H9 (cell line): ENCODE results near the gene FYCO1. TPM values are rescaled to one million over a fixed set of nuclear protein-coding genes. Genes with fewer than 3 reads are reported as not detected.
A peak's percentile ranks its signal among the peaks of the same experiment; 100 is the strongest.

Source experiments
- DNase-seq: peaks from one replicate; pipeline ENCODE4 v3.0.0-alpha.2; 2017
- H2AFZ ChIP-seq: one replicate; pipeline ENCODE4 v1.6.1; 2013; ENCODE audit warnings: mild to moderate bottlenecking, low read length, control low read depth, moderate library complexity
- H2AK5ac ChIP-seq: 2 replicates; pipeline ENCODE4 v1.6.1; 2013; ENCODE audit warnings: low read length, control low read depth, mixed read lengths; ENCODE audit not compliant: insufficient read length
- H2BK120ac ChIP-seq: one replicate; pipeline ENCODE4 v1.6.1; 2013; ENCODE audit warnings: low read depth, mild to moderate bottlenecking, low read length, control low read depth, inconsistent platforms; ENCODE audit not compliant: poor library complexity, severe bottlenecking
- H2BK12ac ChIP-seq: 2 replicates; pipeline ENCODE4 v1.6.1; 2013; ENCODE audit warnings: low read length, control low read depth, mixed read lengths, low read depth; ENCODE audit not compliant: insufficient read length
- H2BK15ac ChIP-seq: 2 replicates; pipeline ENCODE4 v1.6.1; 2013; ENCODE audit warnings: low read depth, low read length, control low read depth
- H2BK20ac ChIP-seq: one replicate; pipeline ENCODE4 v1.6.1; 2013; ENCODE audit warnings: low read depth, mild to moderate bottlenecking, low read length, control low read depth, inconsistent platforms; ENCODE audit not compliant: poor library complexity, severe bottlenecking
- H2BK5ac ChIP-seq: 2 replicates; pipeline ENCODE4 v1.6.1; 2013; ENCODE audit warnings: low read length, control low read depth, mixed read lengths; ENCODE audit not compliant: insufficient read length
- H3K14ac ChIP-seq: 2 replicates; pipeline ENCODE4 v1.6.1; 2013; ENCODE audit warnings: low read length, control low read depth; ENCODE audit not compliant: insufficient read depth
- H3K18ac ChIP-seq: 2 replicates; pipeline ENCODE4 v1.6.1; 2013; ENCODE audit warnings: low read depth, mild to moderate bottlenecking, mixed read lengths, low read length, control low read depth; ENCODE audit not compliant: insufficient read length
- H3K23ac ChIP-seq: 2 replicates; pipeline ENCODE4 v1.6.1; 2013; ENCODE audit warnings: low read length, control low read depth, mixed read lengths, low read depth; ENCODE audit not compliant: insufficient read length
- H3K23me2 ChIP-seq: 2 replicates; pipeline ENCODE4 v1.6.1; 2013; ENCODE audit warnings: low read depth, mild to moderate bottlenecking, mixed read lengths, low read length, control low read depth; ENCODE audit not compliant: insufficient read length, poor library complexity, severe bottlenecking
- H3K27ac ChIP-seq: 2 replicates; pipeline ENCODE4 v1.5.1; 2013; ENCODE audit warnings: low read length, control low read depth, mixed read lengths, low read depth; ENCODE audit not compliant: insufficient read length
- H3K27me3 ChIP-seq: 2 replicates; pipeline ENCODE4 v1.6.1; 2013; ENCODE audit warnings: low read length, control low read depth, inconsistent platforms; ENCODE audit not compliant: insufficient read depth
- H3K4ac ChIP-seq: 2 replicates; pipeline ENCODE4 v1.6.1; 2013; ENCODE audit warnings: low read depth, mild to moderate bottlenecking, control low read depth, inconsistent platforms, low read length, moderate library complexity
- H3K4me1 ChIP-seq: 2 replicates; pipeline ENCODE4 v1.6.1; 2013; ENCODE audit warnings: low read length, control low read depth, inconsistent platforms; ENCODE audit not compliant: insufficient read depth
- H3K4me2 ChIP-seq: 2 replicates; pipeline ENCODE4 v1.6.1; 2013; ENCODE audit warnings: low read length, control low read depth, mixed read lengths; ENCODE audit not compliant: insufficient read length, insufficient read depth
- H3K56ac ChIP-seq: 2 replicates; pipeline ENCODE4 v1.6.1; 2013; ENCODE audit warnings: low read depth, mild to moderate bottlenecking, mixed read lengths, low read length, control low read depth; ENCODE audit not compliant: insufficient read length
- H3K79me1 ChIP-seq: 2 replicates; pipeline ENCODE4 v1.6.1; 2013; ENCODE audit warnings: low read depth, mild to moderate bottlenecking, moderate library complexity, low read length, control low read depth, inconsistent platforms; ENCODE audit not compliant: insufficient read depth, poor library complexity, severe bottlenecking
- H3K79me2 ChIP-seq: 2 replicates; pipeline ENCODE4 v1.6.1; 2013; ENCODE audit warnings: low read length, control low read depth, inconsistent platforms; ENCODE audit not compliant: insufficient read depth
- H3K9ac ChIP-seq: 2 replicates; pipeline ENCODE4 v1.6.1; 2013; ENCODE audit warnings: low read length, control low read depth, mixed read lengths; ENCODE audit not compliant: insufficient read length; ENCODE audit errors: extremely low read depth
- H3K9me3 ChIP-seq: one replicate; pipeline ENCODE4 v1.6.1; 2013; ENCODE audit warnings: low read depth, low read length, inconsistent platforms; ENCODE audit not compliant: control insufficient read depth
- H3T11ph ChIP-seq: one replicate; pipeline ENCODE4 v1.6.1; 2013; ENCODE audit warnings: mild to moderate bottlenecking, low read length, control low read depth, inconsistent platforms
- H4K20me1 ChIP-seq: one replicate; pipeline ENCODE4 v1.6.1; 2013; ENCODE audit not compliant: control insufficient read depth, insufficient read length, insufficient read depth
- H4K5ac ChIP-seq: 2 replicates; pipeline ENCODE4 v1.6.1; 2013; ENCODE audit warnings: low read depth, mild to moderate bottlenecking, mixed read lengths, low read length, control low read depth; ENCODE audit not compliant: insufficient read length
- H4K8ac ChIP-seq: replicated peaks from 2 replicates; pipeline ENCODE4 v1.6.1; 2013; ENCODE audit warnings: low read length, control low read depth, mixed read lengths, low read depth; ENCODE audit not compliant: insufficient read length
- H4K91ac ChIP-seq: 2 replicates; pipeline ENCODE4 v1.6.1; 2013; ENCODE audit warnings: low read depth, mild to moderate bottlenecking, moderate library complexity, mixed read lengths, low read length, control low read depth; ENCODE audit not compliant: insufficient read length
- H3K27ac Mint-ChIP-seq, 3 experiments: 2 replicates in 2 of 3; 3 replicates in 1 of 3; pipeline ENCODE4 v1.8.0; 2020 to 2021; ENCODE audit warnings: mixed read lengths in 3 of 3, mild to moderate bottlenecking in 1 of 3, moderate library complexity in 1 of 3
- H3K27me3 Mint-ChIP-seq: 2 replicates; pipeline ENCODE4 v1.8.0; 2021; ENCODE audit warnings: low read depth, mild to moderate bottlenecking, moderate library complexity, mixed read lengths
- H3K36me3 Mint-ChIP-seq, 3 experiments: 2 replicates in 2 of 3; 3 replicates in 1 of 3; pipeline ENCODE4 v1.8.0; 2020 to 2021; ENCODE audit warnings: low read depth in 3 of 3, mixed read lengths in 3 of 3; ENCODE audit not compliant: insufficient read depth in 1 of 3
- H3K4me1 Mint-ChIP-seq, 2 experiments: 2 replicates each; pipeline ENCODE4 v1.8.0; 2020; ENCODE audit warnings: mixed read lengths in 2 of 2
- H3K4me3 Mint-ChIP-seq, 2 experiments: 2 replicates in 1 of 2; 3 replicates in 1 of 2; pipeline ENCODE4 v1.8.0; 2020 to 2021; ENCODE audit warnings: mild to moderate bottlenecking in 2 of 2, mixed read lengths in 2 of 2, moderate library complexity in 1 of 2
- H3K9me3 Mint-ChIP-seq, 2 experiments: 2 replicates in 1 of 2; 3 replicates in 1 of 2; pipeline ENCODE4 v1.8.0; 2020; ENCODE audit warnings: mild to moderate bottlenecking in 2 of 2, mixed read lengths in 2 of 2, moderate library complexity in 1 of 2
- CTCF ChIP-seq: fragments of 200-600 bp; sonication (generic); conservative IDR thresholded peaks from 3 replicates; pipeline ENCODE4 v1.8.0; 2021; ENCODE audit warnings: antibody characterized with exemption, mild to moderate bottlenecking
- WGBS: extraction: QIAGEN DNeasy Blood & Tissue Kit; methylation state at CpG from one replicate; pipeline ENCODE4 v1.1.7; 2013; ENCODE audit warnings: missing lambda C conversion rate, low lambda C conversion rate, mixed read lengths; ENCODE audit not compliant: insufficient read length; ENCODE audit errors: extremely low coverage; 5-methylcytosine and 5-hydroxymethylcytosine counted together
- total RNA-seq: library from RNA; stranded (reverse); gene quantifications from 2 replicates; pipeline ENCODE4 v1.2.1, GENCODE V29; 2021

Gene FYCO1
- total RNA-seq, 1 experiment from 2014 or later = 10.4 TPM

GRCh38 chr3:45929042-45929679 lies 66.5 kb downstream of the FYCO1 start:
- Histone ChIP-seq H2BK120ac (no peak overlapping the region), H3K18ac (no peak overlapping the region), H3K23me2 (no peaks in the 10 kb centered on the region), H3K56ac (no peak overlapping the region), H3K79me2 (no peaks in the 10 kb centered on the region), H2BK5ac (no peak overlapping the region), H3K4me1 (no peaks in the 10 kb centered on the region), H3K9me3 (no peaks in the 10 kb centered on the region), H4K5ac (no peak overlapping the region), H3K79me1 (no peaks in the 10 kb centered on the region), H3K4ac (no peak overlapping the region), H3K27me3 (no peaks in the 10 kb centered on the region), H2AK5ac (no peak overlapping the region), H2BK20ac (no peak overlapping the region), H3K23ac (no peak overlapping the region), H3K27ac (no peak overlapping the region), H2BK12ac (no peak overlapping the region), H3K9ac (no peak overlapping the region), H3K4me2 (no peak overlapping the region), H4K91ac (no peak overlapping the region), H2AFZ (no peak overlapping the region), H3K14ac (no peak overlapping the region), H4K8ac (no peak overlapping the region), H3T11ph (no peak overlapping the region), H4K20me1 (no peaks in the 10 kb centered on the region), H2BK15ac (no peak overlapping the region)
- H3K27ac Mint-ChIP-seq = no peak overlapping the region
- TF ChIP-seq CTCF = peak; percentile 73
- H3K9me3 Mint-ChIP-seq = no peaks in the 10 kb centered on the region
- peak; percentile 51 for DNase-seq
- no peak overlapping the region for H3K4me3 Mint-ChIP-seq
- no peaks in the 10 kb centered on the region; the same call in 1 of the 2 replicates for H3K27me3 Mint-ChIP-seq
- H3K4me1 Mint-ChIP-seq = no peaks in the 10 kb centered on the region
- no CpG with 5 or more reads among the region's 9 CpGs for WGBS
- peaks cover 23 to 74% (median 64%) of the 10 kb centered on the region in 3 experiments; a peak in 6 of 7 replicates for H3K36me3 Mint-ChIP-seq
